PC-9 (cell line): Measurements from ENCODE around the gene NFKBIZ.

Experiments used
- CTCF ChIP-seq: fragments of 200-600 bp; sonication (generic); conservative IDR thresholded peaks from 2 replicates; pipeline ENCODE4 v1.6.1; 2017; ENCODE audit warnings: mixed run types, antibody characterized with exemption, mild to moderate bottlenecking, moderate library complexity
- EZH2 ChIP-seq: fragments of 200-600 bp; sonication (generic); IDR thresholded peaks from 2 replicates; pipeline ENCODE4 v1.8.0; 2017; ENCODE audit warnings: antibody characterized with exemption, low read depth

- TF ChIP-seq EZH2: no peak
- TF ChIP-seq CTCF: no peak
These were observed 19.4 kb upstream of the NFKBIZ start for GRCh38 chr3:101829874-101830273.
